Endothelial cell (in vitro differentiated cells): ENCODE measurements around the gene TEC. TPM values are rescaled to one million over a fixed set of nuclear protein-coding genes. Genes with fewer than 3 reads are reported as not detected.
A peak's percentile ranks its signal among the peaks of the same experiment; 100 is the strongest.
"Not testable (repeated sequence)": the region's sequence is repeated elsewhere in the genome, so short reads cannot be mapped to it uniquely, and the experiment has no call there.

ENCODE experiments used
- DNase-seq: peaks from one replicate; pipeline ENCODE4 v3.0.0; 2021; ENCODE audit warnings: low spot score
- H3K27ac Mint-ChIP-seq: one replicate; pipeline ENCODE4 v1.8.0; 2021; ENCODE audit warnings: mixed read lengths, inconsistent platforms; ENCODE audit not compliant: unreplicated experiment
- H3K27me3 Mint-ChIP-seq: one replicate; pipeline ENCODE4 v1.8.0; 2021; ENCODE audit warnings: mild to moderate bottlenecking, moderate library complexity, mixed read lengths, inconsistent platforms; ENCODE audit not compliant: unreplicated experiment
- H3K36me3 Mint-ChIP-seq: one replicate; pipeline ENCODE4 v1.8.0; 2021; ENCODE audit warnings: mild to moderate bottlenecking, low read depth, mixed read lengths, inconsistent platforms; ENCODE audit not compliant: unreplicated experiment
- H3K4me1 Mint-ChIP-seq: one replicate; pipeline ENCODE4 v1.8.0; 2021; ENCODE audit warnings: mild to moderate bottlenecking, mixed read lengths, inconsistent platforms; ENCODE audit not compliant: unreplicated experiment
- H3K4me3 Mint-ChIP-seq: one replicate; pipeline ENCODE4 v1.8.0; 2021; ENCODE audit warnings: mild to moderate bottlenecking, mixed read lengths, inconsistent platforms; ENCODE audit not compliant: unreplicated experiment
- H3K9me3 Mint-ChIP-seq: one replicate; pipeline ENCODE4 v1.8.0; 2021; ENCODE audit warnings: mixed read lengths, inconsistent platforms; ENCODE audit not compliant: unreplicated experiment
- long read RNA-seq: library from polyadenylated mRNA; unstranded; transcript quantifications from one replicate; pipeline ENCODE4 v2.0.0, GENCODE V29; 2020; ENCODE audit not compliant: unreplicated experiment
- total RNA-seq: library from RNA; stranded (reverse); fragmentation: NEBNext Ultra II Directional; extraction: Animal tissue kit (Norgen Biotek cat#: 25700); gene quantifications from one replicate; pipeline ENCODE4 v1.2.1, GENCODE V29; 2021; ENCODE audit not compliant: unreplicated experiment
- TF ChIP-seq, protein P1 (sequence below): fragments of 200-600 bp; sonication (generic); IDR thresholded peaks from one replicate; pipeline ENCODE4 v1.5.0; 2021; ENCODE audit warnings: antibody characterized with exemption; ENCODE audit not compliant: unreplicated experiment

The TEC gene
- total RNA-seq: 1.9 TPM
- long read RNA-seq, partial matches to known transcripts: 1 of 2 reads
- long read RNA-seq, other reads (novel, unspliced or antisense): 0 of 2 reads

DNA sequence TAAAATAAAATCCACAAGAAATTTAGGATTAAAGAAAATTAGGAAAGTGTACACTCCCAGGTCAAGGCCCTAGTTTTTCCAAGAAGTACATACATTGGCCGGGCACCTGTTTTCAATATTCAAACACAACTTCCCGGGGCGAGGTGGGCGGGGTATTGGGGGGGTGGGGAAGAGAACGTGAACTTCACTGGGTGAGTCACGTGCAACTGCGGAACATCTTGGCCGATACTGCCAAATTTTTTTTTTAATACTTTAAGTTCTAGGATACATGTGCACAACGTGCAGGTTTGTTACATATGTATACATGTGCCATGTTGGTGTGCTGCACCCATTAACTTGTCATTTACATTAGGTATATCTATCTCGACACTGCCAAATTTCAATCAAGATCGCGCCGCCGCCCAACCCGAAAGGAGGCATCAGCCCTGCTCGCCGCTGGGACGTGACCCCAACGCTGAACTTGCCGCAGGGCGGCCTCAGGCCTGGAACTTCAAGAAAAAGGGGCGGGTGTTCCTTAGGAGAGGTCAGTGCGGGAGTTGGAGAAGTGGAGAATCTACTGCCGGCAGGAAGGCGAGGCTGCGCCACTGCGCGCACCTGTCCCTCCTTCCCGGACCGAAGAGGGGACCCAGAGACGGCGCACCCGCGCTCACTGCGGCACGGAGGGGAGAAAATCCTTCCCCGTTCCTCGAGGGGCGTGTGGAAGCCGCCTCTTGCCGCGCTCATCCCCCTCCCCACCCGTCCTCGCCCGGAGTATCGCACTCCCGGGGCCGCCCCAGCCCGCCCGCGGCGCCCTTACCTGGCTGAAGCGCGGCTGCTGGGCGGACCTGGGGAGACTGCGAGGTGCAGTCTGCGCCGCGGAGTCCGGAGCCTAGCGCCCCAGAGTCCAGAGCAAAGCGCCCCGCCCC lies at the start of gene TEC:
TEC (minus strand) TSS at position 883 of the 905 bp plus-strand sequence. CDS start 41,224 bp downstream, outside the sequence.
- Mint-ChIP-seq H3K36me3 (peaks cover 6% of the 10 kb centered on the region), H3K27me3 (peaks cover 6% of the 10 kb centered on the region), H3K9me3 (peaks cover 4% of the 10 kb centered on the region), H3K4me1 (peaks cover 5% of the 10 kb centered on the region), H3K4me3 (peak within 1 kb of the TSS; percentile 95), H3K27ac (peak within 1 kb of the TSS; percentile 59)
- peak; percentile 51 for DNase-seq
- TF ChIP-seq, protein P1, sequence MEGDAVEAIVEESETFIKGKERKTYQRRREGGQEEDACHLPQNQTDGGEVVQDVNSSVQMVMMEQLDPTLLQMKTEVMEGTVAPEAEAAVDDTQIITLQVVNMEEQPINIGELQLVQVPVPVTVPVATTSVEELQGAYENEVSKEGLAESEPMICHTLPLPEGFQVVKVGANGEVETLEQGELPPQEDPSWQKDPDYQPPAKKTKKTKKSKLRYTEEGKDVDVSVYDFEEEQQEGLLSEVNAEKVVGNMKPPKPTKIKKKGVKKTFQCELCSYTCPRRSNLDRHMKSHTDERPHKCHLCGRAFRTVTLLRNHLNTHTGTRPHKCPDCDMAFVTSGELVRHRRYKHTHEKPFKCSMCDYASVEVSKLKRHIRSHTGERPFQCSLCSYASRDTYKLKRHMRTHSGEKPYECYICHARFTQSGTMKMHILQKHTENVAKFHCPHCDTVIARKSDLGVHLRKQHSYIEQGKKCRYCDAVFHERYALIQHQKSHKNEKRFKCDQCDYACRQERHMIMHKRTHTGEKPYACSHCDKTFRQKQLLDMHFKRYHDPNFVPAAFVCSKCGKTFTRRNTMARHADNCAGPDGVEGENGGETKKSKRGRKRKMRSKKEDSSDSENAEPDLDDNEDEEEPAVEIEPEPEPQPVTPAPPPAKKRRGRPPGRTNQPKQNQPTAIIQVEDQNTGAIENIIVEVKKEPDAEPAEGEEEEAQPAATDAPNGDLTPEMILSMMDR: no peak

GRCh38 chr4:48315728-48316630 lies 46.3 kb upstream of the TEC start:
- Mint-ChIP-seq H3K9me3 (peaks cover 4% of the 10 kb centered on the region), H3K27me3 (no peaks in the 10 kb centered on the region), H3K4me1 (peaks cover 2% of the 10 kb centered on the region), H3K27ac (no peak overlapping the region), H3K4me3 (no peak overlapping the region), H3K36me3 (no peaks in the 10 kb centered on the region)
- peak; percentile 23 for DNase-seq
- TF ChIP-seq, protein P1: peak; percentile 51

GRCh38 chr4:48314746-48315145 lies 45.1 kb upstream of the TEC start:
- H3K4me1 Mint-ChIP-seq, H3K27ac Mint-ChIP-seq, H3K9me3 Mint-ChIP-seq, H3K36me3 Mint-ChIP-seq, H3K27me3 Mint-ChIP-seq, DNase-seq, H3K4me3 Mint-ChIP-seq: not testable (repeated sequence)

- Mint-ChIP-seq H3K4me1 (no peaks in the 10 kb centered on the region), H3K4me3 (no peak overlapping the region), H3K9me3 (peaks cover 4% of the 10 kb centered on the region), H3K27me3 (no peaks in the 10 kb centered on the region), H3K27ac (no peak overlapping the region), H3K36me3 (no peaks in the 10 kb centered on the region)
- TF ChIP-seq, protein P1: no peak
- DNase-seq: no peak
These were observed 42.3 kb upstream of the TEC start for GRCh38 chr4:48311896-48312295.

DNA sequence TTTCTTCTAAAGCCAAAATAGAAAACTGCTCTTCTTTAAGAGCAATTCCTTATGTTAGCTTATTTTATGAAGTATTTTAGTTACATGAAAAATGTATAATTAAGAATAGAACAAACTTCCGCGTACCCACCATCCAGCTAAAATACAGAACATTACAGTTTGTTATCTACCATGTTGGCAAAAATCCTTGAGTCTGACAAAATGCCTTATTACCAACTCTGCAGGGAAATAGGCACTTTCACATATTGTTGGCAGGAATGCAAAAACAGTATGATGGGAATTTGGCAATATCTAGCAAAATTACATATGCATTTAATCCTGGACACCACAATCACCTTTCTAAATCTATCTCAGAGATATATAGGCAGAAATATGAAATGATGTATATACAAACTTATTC lies 39.3 kb upstream of the TEC start:
- Mint-ChIP-seq H3K9me3 (no peaks in the 10 kb centered on the region), H3K4me1 (no peaks in the 10 kb centered on the region), H3K4me3 (no peak overlapping the region), H3K27me3 (no peaks in the 10 kb centered on the region), H3K36me3 (no peaks in the 10 kb centered on the region), H3K27ac (no peak overlapping the region)
- DNase-seq: no peak
- TF ChIP-seq, protein P1: no peak
